ENCODE measurements around the gene MXRA7.

- TF ChIP-seq, protein P1, sequence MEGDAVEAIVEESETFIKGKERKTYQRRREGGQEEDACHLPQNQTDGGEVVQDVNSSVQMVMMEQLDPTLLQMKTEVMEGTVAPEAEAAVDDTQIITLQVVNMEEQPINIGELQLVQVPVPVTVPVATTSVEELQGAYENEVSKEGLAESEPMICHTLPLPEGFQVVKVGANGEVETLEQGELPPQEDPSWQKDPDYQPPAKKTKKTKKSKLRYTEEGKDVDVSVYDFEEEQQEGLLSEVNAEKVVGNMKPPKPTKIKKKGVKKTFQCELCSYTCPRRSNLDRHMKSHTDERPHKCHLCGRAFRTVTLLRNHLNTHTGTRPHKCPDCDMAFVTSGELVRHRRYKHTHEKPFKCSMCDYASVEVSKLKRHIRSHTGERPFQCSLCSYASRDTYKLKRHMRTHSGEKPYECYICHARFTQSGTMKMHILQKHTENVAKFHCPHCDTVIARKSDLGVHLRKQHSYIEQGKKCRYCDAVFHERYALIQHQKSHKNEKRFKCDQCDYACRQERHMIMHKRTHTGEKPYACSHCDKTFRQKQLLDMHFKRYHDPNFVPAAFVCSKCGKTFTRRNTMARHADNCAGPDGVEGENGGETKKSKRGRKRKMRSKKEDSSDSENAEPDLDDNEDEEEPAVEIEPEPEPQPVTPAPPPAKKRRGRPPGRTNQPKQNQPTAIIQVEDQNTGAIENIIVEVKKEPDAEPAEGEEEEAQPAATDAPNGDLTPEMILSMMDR (IDR thresholded peaks at IDR 0.05) = no peak
- no peak for TF ChIP-seq EZH2 (IDR thresholded peaks at IDR 0.05; ENCODE audit: borderline replicate concordance, insufficient read depth, low read depth, low read length, poor library complexity, severe bottlenecking)
Measured at GRCh38 chr17:76654408-76654807, 56.4 kb downstream of the MXRA7 start.

Data from B cell (primary cell).